Activated naive CD8-positive, alpha-beta T cell treated with anti-CD3 and anti-CD28 coated beads, Interleukin-2, amount 50 U/mL, for 24 hours (primary cell): ENCODE measurements around the gene COL2A1.

ENCODE experiments used
- ATAC-seq: fragments of 150-1000 bp; cut with Tn5 transposase; one replicate; pipeline ENCODE4 v1.10.0; 2021
- DNase-seq: peaks from one replicate; pipeline ENCODE4 v3.0.0; 2021
- H3K27ac Mint-ChIP-seq: one replicate; pipeline ENCODE4 v1.8.0; 2021; ENCODE audit warnings: mild to moderate bottlenecking, mixed read lengths
- H3K27me3 Mint-ChIP-seq: one replicate; pipeline ENCODE4 v1.8.0; 2021; ENCODE audit warnings: mixed read lengths
- H3K36me3 Mint-ChIP-seq: one replicate; pipeline ENCODE4 v1.8.0; 2021; ENCODE audit warnings: low read depth, mixed read lengths
- H3K4me1 Mint-ChIP-seq: one replicate; pipeline ENCODE4 v1.8.0; 2021; ENCODE audit warnings: mixed read lengths
- H3K4me3 Mint-ChIP-seq: one replicate; pipeline ENCODE4 v1.8.0; 2021; ENCODE audit warnings: mild to moderate bottlenecking, moderate library complexity, mixed read lengths
- H3K9me3 Mint-ChIP-seq: one replicate; pipeline ENCODE4 v1.8.0; 2021; ENCODE audit warnings: mixed read lengths

The COL2A1 gene

GRCh38 chr12:48004053-48004941 is at the start of gene COL2A1:
Gene COL2A1, minus strand, starts transcription at chr12:48004476. Its CDS starts 155 bp downstream, at chr12:48004321.
- DNase-seq (peak; percentile 36), ATAC-seq (peak; percentile 39)
- peaks cover 33% of the 10 kb centered on the region for H3K4me1 Mint-ChIP-seq
- no peaks in the 10 kb centered on the region for H3K9me3 Mint-ChIP-seq
- H3K4me3 Mint-ChIP-seq = peak within 1 kb of the TSS; percentile 53
- no peak within 1 kb of the TSS for H3K27ac Mint-ChIP-seq
- H3K36me3 Mint-ChIP-seq = no peaks in the 10 kb centered on the region
- peaks cover 94% of the 10 kb centered on the region for H3K27me3 Mint-ChIP-seq

- peaks cover 1% of the 10 kb centered on the region for H3K9me3 Mint-ChIP-seq
- peaks cover 14% of the 10 kb centered on the region for H3K36me3 Mint-ChIP-seq
- H3K4me1 Mint-ChIP-seq = no peaks in the 10 kb centered on the region
- no peak overlapping the region for H3K4me3 Mint-ChIP-seq
- ATAC-seq (no peak), DNase-seq (no peak)
- H3K27ac Mint-ChIP-seq = no peak overlapping the region
- no peaks in the 10 kb centered on the region for H3K27me3 Mint-ChIP-seq
These were observed 49.6 kb upstream of the COL2A1 start for GRCh38 chr12:48053883-48054282.

- no peak overlapping the region for H3K27ac Mint-ChIP-seq
- H3K4me3 Mint-ChIP-seq = no peak overlapping the region
- DNase-seq (no peak), ATAC-seq (no peak)
- peaks cover 11% of the 10 kb centered on the region for H3K36me3 Mint-ChIP-seq
- H3K27me3 Mint-ChIP-seq = no peaks in the 10 kb centered on the region
- H3K9me3 Mint-ChIP-seq = no peaks in the 10 kb centered on the region
- H3K4me1 Mint-ChIP-seq = no peaks in the 10 kb centered on the region
These were observed 48.8 kb upstream of the COL2A1 start for GRCh38 chr12:48053122-48053521.

GRCh38 chr12:48051681-48052080 is 47.4 kb upstream of the COL2A1 start:
- no peak overlapping the region for H3K4me3 Mint-ChIP-seq
- H3K36me3 Mint-ChIP-seq = peaks cover 12% of the 10 kb centered on the region
- peak overlapping the region; percentile 4 for H3K27ac Mint-ChIP-seq
- no peak for DNase-seq
- no peaks in the 10 kb centered on the region for H3K27me3 Mint-ChIP-seq
- no peak for ATAC-seq
- H3K4me1 Mint-ChIP-seq = no peaks in the 10 kb centered on the region
- no peaks in the 10 kb centered on the region for H3K9me3 Mint-ChIP-seq

- H3K4me3 Mint-ChIP-seq = no peak overlapping the region
- H3K9me3 Mint-ChIP-seq = no peaks in the 10 kb centered on the region
- H3K4me1 Mint-ChIP-seq = no peaks in the 10 kb centered on the region
- no peak for DNase-seq
- ATAC-seq = no peak
- peaks cover 21% of the 10 kb centered on the region for H3K36me3 Mint-ChIP-seq
- no peaks in the 10 kb centered on the region for H3K27me3 Mint-ChIP-seq
- H3K27ac Mint-ChIP-seq = no peak overlapping the region
These were observed 45.9 kb upstream of the COL2A1 start for GRCh38 chr12:48050174-48050573.

GRCh38 chr12:48045965-48046518 is 41.8 kb upstream of the COL2A1 start:
- Mint-ChIP-seq H3K36me3 (peaks cover 37% of the 10 kb centered on the region), H3K27me3 (no peaks in the 10 kb centered on the region), H3K4me1 (no peaks in the 10 kb centered on the region), H3K9me3 (no peaks in the 10 kb centered on the region), H3K27ac (peak overlapping the region; percentile 2), H3K4me3 (no peak overlapping the region)
- DNase-seq (no peak), ATAC-seq (no peak)

- no peaks in the 10 kb centered on the region for H3K4me1 Mint-ChIP-seq
- H3K4me3 Mint-ChIP-seq = no peak overlapping the region
- peaks cover 37% of the 10 kb centered on the region for H3K36me3 Mint-ChIP-seq
- no peak for DNase-seq
- no peak for ATAC-seq
- no peaks in the 10 kb centered on the region for H3K9me3 Mint-ChIP-seq
- no peak overlapping the region for H3K27ac Mint-ChIP-seq
- no peaks in the 10 kb centered on the region for H3K27me3 Mint-ChIP-seq
These were observed 41.0 kb upstream of the COL2A1 start for GRCh38 chr12:48045061-48045846.

GRCh38 chr12:48044396-48044795 is 40.1 kb upstream of the COL2A1 start:
- no peak overlapping the region for H3K4me3 Mint-ChIP-seq
- ATAC-seq = no peak
- no peaks in the 10 kb centered on the region for H3K4me1 Mint-ChIP-seq
- no peak overlapping the region for H3K27ac Mint-ChIP-seq
- H3K36me3 Mint-ChIP-seq = peaks cover 37% of the 10 kb centered on the region
- H3K9me3 Mint-ChIP-seq = no peaks in the 10 kb centered on the region
- DNase-seq = no peak
- H3K27me3 Mint-ChIP-seq = no peaks in the 10 kb centered on the region

GRCh38 chr12:48043771-48044170 is 39.5 kb upstream of the COL2A1 start:
- H3K27ac Mint-ChIP-seq = no peak overlapping the region
- H3K4me3 Mint-ChIP-seq = no peak overlapping the region
- peaks cover 32% of the 10 kb centered on the region for H3K36me3 Mint-ChIP-seq
- H3K9me3 Mint-ChIP-seq = no peaks in the 10 kb centered on the region
- no peaks in the 10 kb centered on the region for H3K4me1 Mint-ChIP-seq
- H3K27me3 Mint-ChIP-seq = no peaks in the 10 kb centered on the region
- DNase-seq = no peak
- no peak for ATAC-seq

- no peak for DNase-seq
- H3K27ac Mint-ChIP-seq = no peak overlapping the region
- peaks cover 2% of the 10 kb centered on the region for H3K4me1 Mint-ChIP-seq
- no peaks in the 10 kb centered on the region for H3K27me3 Mint-ChIP-seq
- no peak for ATAC-seq
- H3K4me3 Mint-ChIP-seq = no peak overlapping the region
- peaks cover 25% of the 10 kb centered on the region for H3K36me3 Mint-ChIP-seq
- H3K9me3 Mint-ChIP-seq = no peaks in the 10 kb centered on the region
These were observed 37.5 kb upstream of the COL2A1 start for GRCh38 chr12:48041591-48042423.

GRCh38 chr12:48040354-48040753 is 36.1 kb upstream of the COL2A1 start:
- Mint-ChIP-seq H3K4me3 (no peak overlapping the region), H3K27ac (no peak overlapping the region), H3K36me3 (peaks cover 18% of the 10 kb centered on the region), H3K4me1 (peaks cover 2% of the 10 kb centered on the region), H3K27me3 (no peaks in the 10 kb centered on the region), H3K9me3 (no peaks in the 10 kb centered on the region)
- no peak for DNase-seq
- ATAC-seq = no peak

GRCh38 chr12:48039151-48039550 is 34.9 kb upstream of the COL2A1 start:
- ATAC-seq (no peak), DNase-seq (no peak)
- Mint-ChIP-seq H3K4me3 (no peak overlapping the region), H3K27me3 (no peaks in the 10 kb centered on the region), H3K4me1 (peaks cover 2% of the 10 kb centered on the region), H3K36me3 (peaks cover 11% of the 10 kb centered on the region), H3K27ac (no peak overlapping the region), H3K9me3 (no peaks in the 10 kb centered on the region)

GRCh38 chr12:48038085-48038484 is 33.8 kb upstream of the COL2A1 start:
- no peak overlapping the region for H3K27ac Mint-ChIP-seq
- DNase-seq = no peak
- H3K9me3 Mint-ChIP-seq = no peaks in the 10 kb centered on the region
- H3K4me3 Mint-ChIP-seq = no peak overlapping the region
- H3K4me1 Mint-ChIP-seq = peaks cover 2% of the 10 kb centered on the region
- H3K27me3 Mint-ChIP-seq = no peaks in the 10 kb centered on the region
- peaks cover 4% of the 10 kb centered on the region for H3K36me3 Mint-ChIP-seq
- no peak for ATAC-seq

GRCh38 chr12:48037267-48037915 is 33.1 kb upstream of the COL2A1 start:
- H3K36me3 Mint-ChIP-seq = peaks cover 1% of the 10 kb centered on the region
- peaks cover 2% of the 10 kb centered on the region for H3K4me1 Mint-ChIP-seq
- no peak overlapping the region for H3K27ac Mint-ChIP-seq
- no peaks in the 10 kb centered on the region for H3K9me3 Mint-ChIP-seq
- no peak for DNase-seq
- H3K27me3 Mint-ChIP-seq = no peaks in the 10 kb centered on the region
- ATAC-seq = no peak
- no peak overlapping the region for H3K4me3 Mint-ChIP-seq
